ENCODE measurements around the gene NPB.

- TF ChIP-seq CTCF (IDR thresholded peaks at IDR 0.05) (no peak), POLR2A (IDR thresholded peaks at IDR 0.05) (no peak)
These were observed 27.5 kb downstream of the NPB start for GRCh38 chr17:81929253-81930141.

Data from heart left ventricle (tissue), 13 donors.